HG02610 (cell line): Measurements from ENCODE around the gene ACVRL1.

Experiments used
- ATAC-seq: cut with Tn5 transposase; IDR thresholded peaks from one replicate; pipeline ENCODE4 v1.9.1; 2021; ENCODE audit warnings: mild to moderate bottlenecking, moderate library complexity; ENCODE audit not compliant: unreplicated experiment

ACVRL1 gene

DNA sequence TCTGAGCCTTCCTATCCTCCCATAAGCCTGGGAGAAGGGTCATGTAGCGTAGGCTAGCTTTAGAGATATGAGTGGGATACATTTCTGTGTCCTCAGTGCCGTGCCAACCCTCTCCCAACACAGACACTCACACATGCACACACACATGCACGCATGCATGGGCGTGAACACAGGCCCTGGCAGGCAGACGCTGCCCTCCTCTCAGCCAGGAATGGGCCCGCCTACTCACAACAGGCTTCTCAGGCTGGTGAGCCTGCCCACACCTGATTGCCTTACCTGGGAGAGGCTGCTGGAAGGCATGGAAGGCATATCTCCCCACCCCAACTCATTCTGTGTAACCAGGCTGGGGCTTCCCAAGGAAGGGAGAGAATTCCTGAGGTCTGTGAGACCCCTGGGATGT lies 31.4 kb downstream of the ACVRL1 start:
- ATAC-seq: no peak

DNA sequence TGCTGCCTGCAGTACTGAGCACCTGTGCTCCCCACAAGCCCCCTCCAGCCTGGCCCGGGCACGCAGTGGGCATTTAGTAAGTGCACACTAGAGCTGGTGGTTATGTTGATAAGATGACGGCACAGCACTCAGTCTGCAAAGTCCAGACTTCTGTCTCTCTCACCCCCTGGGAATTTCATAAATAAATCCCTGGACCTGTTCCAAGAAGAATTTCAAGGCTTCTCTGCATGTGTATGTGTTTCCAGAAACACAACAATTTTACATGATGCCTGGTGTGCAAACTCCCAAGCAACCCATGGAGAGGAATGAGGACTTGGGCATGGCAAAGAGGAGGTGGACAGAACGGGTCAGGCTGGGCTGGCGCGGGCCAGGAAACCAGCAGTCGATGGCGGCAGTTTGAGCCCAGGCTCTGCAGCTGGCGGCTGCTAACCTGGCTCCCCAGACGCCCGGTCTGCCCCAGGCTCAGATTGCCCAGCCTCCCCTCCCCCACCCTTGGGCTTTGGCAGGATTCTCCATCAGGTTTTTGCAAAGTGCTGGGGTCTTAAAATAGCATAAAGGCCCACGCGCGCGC lies 33.8 kb downstream of the ACVRL1 start:
- ATAC-seq: no peak

DNA sequence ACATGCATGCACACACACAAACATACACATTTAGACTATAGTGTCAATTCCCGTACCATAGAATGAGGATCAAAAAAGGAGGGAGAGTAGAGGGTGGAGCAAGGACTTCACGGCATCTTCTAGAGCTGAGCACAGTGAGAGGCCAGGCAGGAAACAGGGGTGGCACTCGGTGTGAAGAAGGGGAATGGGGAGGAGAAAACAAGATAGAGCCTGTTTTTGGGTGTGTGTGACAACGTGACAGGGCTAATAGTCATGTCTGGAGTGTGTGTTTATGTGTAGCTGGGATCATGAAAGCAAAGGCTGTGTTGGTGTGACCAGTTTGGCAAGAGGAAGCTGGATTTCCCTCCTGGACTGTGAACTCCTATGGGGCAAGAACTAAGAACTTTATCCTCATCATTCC lies 34.3 kb downstream of the ACVRL1 start:
- ATAC-seq: no peak

DNA sequence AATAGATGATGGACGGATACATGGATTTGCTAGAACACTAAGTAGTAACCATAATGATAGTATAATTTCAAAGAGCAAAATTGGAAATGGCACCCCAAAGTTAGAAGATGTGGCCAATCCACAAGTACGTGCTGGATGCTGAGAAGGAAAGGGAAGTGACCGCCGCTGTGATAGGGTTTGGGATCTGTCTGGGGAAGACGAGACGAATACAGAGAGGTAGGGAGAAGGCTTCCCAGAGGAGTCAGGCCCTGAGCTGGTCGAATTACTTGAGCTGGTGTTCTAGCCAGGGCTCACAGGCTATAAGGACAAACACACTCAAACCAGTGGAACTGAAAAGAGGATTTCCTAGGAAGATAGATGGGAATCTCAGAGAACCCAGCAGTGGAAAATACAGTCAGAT lies 34.8 kb downstream of the ACVRL1 start:
- ATAC-seq: no peak

DNA sequence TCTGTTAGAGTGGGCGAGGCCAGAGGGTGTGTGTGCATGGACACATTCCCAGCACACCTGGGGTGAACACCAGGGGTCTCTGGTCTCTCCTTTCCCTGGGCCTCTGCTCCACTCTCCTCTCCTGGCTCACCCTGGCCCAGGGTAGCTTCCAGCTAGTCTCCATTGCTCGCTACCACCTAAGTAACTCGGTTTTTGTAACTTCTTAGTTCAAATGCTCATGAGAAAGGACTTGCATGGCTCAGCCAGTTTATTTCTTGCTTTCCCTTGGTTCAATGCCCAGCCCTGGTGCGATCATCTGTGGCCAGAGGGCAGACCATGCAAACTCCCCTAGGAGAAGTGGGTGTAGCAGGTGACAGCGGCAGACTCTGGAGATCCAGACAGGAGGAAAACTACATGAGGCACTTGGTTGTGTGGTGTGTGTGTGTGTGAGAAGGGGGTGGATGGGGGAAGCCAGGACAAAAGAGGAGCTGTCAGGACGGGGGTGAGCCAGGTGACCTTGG lies 35.2 kb downstream of the ACVRL1 start:
- ATAC-seq: no peak

DNA sequence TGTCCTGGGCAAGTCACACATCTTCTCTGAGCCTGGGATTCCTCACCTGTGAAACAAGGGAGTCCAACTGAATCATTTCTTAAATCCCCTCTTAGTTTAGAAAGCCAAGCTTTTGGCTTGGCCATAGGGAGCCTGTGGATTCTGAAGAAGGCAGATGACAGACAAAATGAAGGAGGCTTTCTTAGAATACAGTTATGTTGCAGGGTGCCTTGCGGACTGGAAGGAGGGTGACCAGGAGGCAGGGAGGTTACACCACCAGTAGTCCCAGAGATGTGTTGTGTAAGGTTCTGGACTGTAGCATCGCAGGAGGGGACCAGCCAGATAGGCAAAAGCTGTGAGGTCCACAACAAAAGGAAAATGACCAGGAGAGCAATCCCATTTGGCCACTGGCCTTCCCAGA lies 36.0 kb downstream of the ACVRL1 start:
- no peak for ATAC-seq

DNA sequence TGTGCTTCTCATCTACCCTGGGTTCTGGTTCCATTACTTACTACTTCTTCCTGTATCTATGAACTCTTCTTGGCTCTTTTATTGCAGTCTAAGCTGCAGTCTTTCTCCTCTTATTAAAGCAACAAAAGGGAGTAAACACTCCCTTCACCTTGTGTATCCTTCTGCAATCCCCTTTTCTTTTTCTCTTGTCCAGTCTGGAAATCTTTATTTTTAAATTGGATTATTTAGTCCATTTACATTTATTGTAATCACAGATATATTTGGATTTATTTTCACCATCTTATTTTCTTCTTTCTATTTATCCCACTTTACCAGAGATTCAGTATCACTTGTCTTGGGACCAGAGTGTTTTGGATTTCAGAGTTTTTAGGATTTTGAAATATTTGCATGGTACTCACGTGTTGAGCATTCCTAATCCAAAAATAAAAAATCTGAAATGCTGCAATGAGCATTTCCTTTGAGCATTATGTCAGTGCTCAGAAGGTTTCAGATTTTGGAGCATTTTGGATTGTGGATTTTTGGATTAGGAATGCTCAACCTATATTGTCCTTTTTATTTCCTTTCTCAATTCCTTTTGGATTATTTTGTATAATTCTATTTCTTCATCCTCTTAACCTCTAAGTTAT lies 37.4 kb downstream of the ACVRL1 start:
- ATAC-seq: no peak

DNA sequence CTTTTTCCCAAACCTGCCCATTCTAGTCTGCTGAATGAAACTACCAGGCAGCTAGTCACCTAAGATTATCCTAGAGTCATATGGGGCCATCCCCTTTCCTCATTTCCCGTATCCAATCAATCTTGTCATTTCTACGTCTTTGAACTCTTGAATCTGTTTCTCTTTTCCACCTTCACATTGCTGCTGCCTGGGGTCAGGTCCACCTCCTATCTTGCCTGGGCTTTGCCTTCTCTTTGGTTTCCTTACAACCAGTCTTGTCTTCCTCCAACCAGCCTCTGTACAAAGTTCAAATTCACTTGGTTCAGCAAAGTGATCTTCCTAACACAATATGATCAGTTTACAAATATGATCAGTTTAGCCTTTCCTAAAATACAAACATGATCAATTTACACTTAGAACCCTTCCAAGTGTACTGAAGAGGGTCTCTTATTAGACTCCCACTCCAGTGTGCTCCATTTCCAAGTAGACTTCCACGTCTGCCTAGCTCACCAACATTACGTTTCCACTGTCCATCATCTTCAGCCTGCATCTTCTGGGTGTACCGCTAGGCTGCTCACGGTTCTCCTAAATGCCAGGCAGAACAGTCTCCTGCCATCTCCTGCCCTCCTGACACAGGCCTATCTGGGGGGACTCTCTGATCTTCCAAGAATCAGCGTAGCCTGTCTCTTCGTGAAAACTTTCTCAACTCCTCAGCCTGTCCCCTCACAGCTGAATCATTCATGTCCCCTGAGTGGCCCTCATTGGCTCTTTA lies 40.1 kb downstream of the ACVRL1 start:
- no peak for ATAC-seq

DNA sequence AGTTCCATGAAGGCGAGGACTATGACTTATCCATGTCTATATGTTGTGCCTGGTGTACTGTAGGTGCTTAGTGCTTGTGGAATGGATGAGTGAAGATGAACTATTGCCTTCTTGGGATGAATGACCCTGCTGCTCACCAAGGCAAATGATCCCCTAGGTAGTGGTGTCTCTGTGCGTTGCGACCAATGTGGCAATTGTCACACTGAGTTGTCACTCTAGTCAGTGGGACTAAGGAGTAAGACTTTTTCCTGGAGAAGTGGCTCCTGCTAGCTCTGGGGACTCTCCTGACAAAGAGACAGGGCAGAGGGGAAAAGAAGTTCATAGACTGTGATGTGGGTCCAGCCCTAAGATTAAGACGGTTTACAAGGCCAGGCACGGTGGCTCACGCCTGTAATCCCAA lies 40.8 kb downstream of the ACVRL1 start:
- ATAC-seq: no peak

DNA sequence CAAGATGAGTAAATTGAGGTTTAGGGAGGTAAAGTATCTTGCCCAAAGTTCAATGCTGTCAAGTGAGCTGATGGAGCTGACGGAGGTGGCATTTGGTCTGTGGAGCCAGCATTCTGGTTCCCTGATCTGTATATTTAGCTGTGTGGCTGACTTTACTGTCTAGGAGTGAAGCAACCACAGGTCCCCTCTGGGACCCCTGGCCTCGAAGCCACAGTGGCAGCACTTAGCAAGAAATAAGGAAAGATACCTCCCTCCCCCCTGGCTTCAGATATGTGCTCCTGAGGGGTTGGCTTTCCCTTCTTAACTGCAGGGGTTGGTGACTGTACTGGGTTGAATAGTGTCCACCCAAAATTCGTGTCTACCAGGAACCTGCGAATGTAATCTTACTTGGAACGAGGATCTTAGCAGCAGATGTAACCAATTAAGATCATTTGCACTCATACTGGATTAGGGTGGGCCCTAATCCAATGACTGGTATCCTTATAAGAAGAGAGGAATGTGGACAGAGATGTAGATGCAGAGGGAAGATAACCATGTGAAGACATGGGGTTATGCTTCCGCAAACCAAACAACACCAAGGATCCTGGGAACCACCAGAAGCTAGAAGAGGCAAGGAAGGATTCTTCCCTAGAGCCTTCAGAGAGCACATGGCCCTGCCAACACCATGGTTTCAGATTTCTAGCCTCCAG lies 42.2 kb downstream of the ACVRL1 start:
- no peak for ATAC-seq

DNA sequence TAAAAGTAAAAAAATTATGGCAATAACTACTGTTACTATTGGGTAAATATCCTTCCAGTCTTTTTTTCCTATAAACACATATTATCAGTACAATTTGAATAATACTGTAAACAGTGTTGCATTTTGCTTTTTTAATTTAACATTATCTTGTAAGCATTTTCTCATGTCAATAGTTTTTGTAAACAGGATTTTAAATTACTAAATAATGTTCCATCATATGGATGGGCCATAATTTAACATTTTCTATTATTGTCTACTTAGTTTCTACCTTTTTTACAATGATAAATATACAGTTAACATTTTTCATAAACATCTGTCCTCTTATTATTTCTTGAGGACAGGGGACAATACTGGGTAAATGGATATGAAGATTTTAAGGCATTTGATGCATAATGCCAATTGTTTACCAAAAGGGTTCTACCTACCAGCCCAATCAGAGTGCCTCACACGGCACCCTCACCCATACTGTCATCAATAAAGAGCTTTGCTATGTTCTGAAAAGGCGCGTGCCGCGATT lies 43.4 kb downstream of the ACVRL1 start:
- ATAC-seq: peak; percentile 5

DNA sequence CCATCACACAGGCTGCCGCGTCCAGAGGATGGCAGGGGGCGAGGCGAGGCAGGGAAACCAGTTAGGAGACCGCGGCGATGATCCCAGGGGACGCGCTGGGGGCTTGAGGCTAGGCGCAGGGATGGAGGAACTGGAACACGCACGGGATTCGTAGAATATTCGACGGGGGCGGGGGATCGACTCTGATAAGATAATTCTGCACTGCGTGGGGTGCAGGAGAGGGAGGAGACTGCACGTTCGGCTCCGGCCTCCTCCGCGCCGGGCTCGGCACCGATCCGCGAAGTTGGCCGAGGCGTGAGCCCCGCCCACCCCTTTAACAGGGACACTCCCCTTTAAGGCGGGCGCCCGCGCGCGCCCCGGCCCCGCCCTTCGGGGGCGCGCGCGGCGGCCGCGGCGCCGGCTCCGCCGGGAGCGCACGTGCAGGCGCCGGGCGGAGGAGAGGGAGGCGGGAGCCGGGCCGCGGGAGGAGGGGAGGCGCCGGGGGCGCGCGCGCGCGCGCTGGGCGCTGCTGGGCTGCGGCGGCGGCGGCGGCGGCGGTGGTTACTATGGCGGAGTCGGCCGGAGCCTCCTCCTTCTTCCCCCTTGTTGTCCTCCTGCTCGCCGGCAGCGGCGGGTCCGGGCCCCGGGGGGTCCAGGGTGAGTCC lies 44.0 kb downstream of the ACVRL1 start, which contains the start of gene ACVR1B:
Gene ACVR1B (plus strand): TSS at position 501 of the 644 bp plus-strand sequence. CDS start 45 bp downstream, at position 546.
- peak; percentile 80 for ATAC-seq

DNA sequence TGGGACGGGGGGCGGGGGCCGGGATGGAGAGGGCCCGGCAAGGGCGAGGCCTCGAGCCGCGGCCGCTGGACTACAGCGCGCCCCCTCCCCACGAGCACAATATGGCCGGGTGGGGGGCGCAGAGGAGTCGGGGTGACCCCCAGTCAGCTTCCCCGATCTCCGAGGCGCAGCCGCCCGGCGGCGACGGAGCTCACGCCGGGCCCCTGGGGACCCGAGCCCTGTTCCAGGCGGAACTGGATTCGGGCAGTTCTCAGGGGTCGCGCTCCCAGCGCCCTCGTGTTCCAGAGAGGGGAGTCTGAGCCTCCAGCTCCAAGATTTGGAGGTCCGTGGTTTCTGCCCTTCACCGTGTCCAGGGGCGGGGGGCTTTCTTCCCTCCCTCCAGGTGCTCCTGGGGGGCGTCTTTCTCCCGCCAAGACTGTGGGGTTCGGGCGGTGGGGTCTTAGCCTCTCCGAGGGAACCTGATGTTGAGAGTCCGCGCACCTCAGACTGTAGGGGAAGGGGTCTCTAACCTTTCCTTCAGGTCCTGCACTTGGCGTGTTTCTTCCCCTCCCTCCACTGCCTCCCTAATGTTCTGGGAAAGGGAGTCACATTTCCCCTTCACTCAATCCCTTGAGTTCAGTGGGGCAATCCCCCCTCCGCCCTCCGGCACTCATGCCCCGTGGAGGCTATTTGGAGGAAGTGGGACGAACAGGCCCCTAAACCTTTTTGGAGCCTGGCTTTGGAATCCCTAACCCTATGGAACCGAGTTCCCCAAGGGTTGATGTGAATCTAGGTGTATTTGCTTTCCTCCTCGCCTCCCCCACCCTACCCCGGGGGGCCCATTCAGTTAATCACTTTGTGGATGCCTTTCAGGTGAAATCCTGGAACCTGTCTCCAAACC lies 44.8 kb downstream of the ACVRL1 start:
- peak; percentile 8 for ATAC-seq

DNA sequence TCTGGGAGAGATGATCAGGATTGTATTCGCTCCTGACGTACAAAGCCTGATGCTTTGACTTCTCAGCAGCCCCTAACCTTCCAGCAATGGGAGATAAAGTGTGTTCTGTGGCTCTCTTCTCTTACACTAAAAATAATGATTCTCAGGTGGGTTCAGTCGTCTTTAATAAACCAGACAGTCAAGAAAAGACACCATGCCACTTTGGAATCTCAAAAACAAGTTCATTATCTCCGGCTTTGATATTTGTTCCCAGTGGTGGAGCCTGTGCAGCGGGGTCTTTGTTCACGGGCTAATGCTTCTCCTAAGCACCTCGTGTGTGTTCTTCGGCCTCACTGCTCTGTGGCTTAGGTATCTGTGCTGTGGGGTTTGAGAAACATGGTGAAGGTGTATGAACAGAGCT lies 45.8 kb downstream of the ACVRL1 start:
- no peak for ATAC-seq

DNA sequence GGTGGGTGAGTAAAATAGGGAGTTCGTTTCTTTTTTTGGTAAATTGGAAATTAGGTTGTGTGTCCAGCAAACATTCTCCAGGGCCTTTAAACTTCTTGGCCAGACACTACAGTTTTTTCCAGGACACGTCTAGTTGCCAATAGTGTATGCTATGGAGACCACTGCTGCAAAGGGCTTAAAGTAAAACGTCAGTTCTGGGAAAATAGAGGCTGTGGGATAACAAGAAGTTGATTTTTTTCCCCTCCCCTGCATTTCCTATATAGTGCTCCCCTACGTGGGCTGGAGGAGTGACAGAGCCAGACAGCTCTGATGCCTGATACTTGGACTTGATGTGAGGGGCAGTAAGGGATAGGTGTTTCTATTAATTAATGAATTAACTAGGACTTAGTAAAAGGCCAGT lies 46.6 kb downstream of the ACVRL1 start:
- no peak for ATAC-seq

DNA sequence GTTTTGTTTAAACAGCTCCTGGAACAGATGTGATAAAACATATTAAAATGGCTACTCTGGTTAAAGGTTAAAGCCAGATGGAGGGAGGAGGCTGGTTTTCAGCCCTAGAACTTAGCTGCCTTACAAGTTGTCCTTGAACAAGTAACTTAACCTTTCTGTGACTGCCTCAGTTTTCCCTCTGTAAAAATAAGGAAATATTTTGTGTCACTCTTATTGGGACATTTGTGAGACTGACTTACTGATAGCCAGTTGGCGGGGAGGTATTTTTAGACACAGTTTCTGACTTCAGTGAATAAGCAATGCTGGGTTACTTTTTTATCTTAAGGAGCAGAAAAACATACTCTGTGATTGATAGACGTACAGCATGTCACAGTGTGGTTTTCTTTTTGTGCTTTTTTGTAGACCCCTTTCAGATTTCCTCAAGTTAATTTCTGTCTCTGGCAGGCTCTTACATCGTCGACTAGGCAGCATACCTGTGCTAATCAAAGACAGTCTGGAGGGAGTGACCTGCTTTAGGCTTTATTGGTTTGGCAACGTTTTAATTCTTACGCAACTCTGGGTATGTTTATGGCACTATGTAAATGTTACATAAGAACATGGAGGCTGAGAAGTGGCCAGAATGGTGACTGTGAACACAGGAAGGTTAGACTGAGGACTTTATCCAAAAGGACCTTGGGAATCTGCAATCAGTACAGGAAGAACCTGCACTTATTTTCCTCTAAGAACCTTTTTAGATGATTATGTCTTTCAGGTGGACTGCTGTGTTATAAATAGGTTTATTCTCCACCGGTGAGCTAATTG lies 47.5 kb downstream of the ACVRL1 start:
- no peak for ATAC-seq

DNA sequence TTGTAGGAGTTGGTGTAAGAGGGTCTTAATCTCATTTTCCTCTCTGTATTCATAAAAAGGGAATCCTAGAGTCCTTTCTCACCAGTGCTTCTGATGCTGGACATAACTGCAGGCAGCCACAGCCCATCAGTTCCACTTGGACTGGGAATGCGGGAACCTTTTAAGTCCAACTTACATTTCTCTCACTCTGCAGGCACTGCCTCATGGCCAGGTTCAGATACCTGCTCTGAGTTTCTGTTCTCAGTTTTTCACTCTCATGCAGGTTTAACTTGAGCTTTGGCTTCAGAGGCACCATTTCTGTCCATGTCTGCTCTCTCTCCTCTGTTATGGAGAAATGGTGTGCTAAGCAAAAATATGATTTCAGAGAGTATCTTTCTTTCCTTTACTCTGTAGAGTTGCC lies 48.4 kb downstream of the ACVRL1 start:
- no peak for ATAC-seq

DNA sequence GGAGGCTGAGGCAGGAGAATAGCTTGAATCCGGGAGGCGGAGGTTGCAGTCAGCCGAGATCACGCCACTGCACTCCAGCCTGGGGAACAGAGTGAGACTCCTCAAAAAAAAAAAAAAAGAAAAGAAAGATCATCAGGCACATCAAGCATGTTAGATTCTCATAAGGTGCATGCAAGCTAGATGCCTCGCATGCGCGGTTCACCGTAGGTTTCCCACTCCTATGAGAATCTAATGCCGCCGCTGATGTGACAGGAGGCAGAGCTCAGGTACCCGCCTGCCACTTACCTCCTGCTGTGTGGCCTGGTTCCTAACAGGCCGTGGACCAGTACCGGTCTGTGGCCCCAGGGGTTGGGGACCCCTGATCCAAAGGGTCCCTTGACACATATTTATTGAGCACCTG lies 51.2 kb downstream of the ACVRL1 start:
- no peak for ATAC-seq

DNA sequence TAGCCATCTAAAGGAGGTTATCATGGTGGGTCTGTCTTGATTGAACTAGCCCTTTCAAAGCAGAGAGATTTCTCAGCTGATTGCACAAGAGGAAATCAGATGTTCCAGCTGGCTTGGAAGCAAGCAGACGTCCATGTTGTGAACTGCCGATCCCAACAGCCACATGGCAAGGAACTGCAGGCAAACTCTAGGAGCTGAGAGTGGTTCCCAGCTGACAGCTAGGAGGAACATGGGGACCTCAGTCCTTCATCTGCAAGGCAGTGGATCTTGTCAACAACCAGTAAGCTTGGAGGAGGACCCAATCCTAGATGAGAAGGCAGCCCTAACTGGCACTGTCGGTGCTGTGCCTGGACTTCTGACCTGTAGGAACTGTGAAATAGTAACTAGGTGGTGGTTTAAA lies 51.9 kb downstream of the ACVRL1 start:
- no peak for ATAC-seq
